Mucosa of descending colon (tissue), 3 donors: ENCODE results near the gene ARL15. TPM values are rescaled to one million over a fixed set of nuclear protein-coding genes. Genes with fewer than 3 reads are reported as not detected.

Experiments used
- ATAC-seq: fragments of 200-7000 bp; cut with Tn5 transposase; one replicate; pipeline ENCODE4 v1.9.1; 2020; ENCODE audit warnings: mild to moderate bottlenecking, moderate library complexity
- DNase-seq, 3 donors: peaks; one replicate each; pipeline ENCODE4 v3.0.0-alpha.2; 2020
- H3K36me3 ChIP-seq: fragments of 200-600 bp; one replicate; pipeline ENCODE4 v1.8.0; 2021; ENCODE audit warnings: low read depth, mild to moderate bottlenecking
- H3K4me1 ChIP-seq: fragments of 200-600 bp; one replicate; pipeline ENCODE4 v1.8.0; 2021; ENCODE audit warnings: low read depth, mild to moderate bottlenecking
- H3K4me3 ChIP-seq: fragments of 200-600 bp; one replicate; pipeline ENCODE4 v1.8.0; 2021; ENCODE audit warnings: mild to moderate bottlenecking
- H3K9me3 ChIP-seq: fragments of 200-600 bp; one replicate; pipeline ENCODE4 v1.8.0; 2021; ENCODE audit warnings: mild to moderate bottlenecking
- CTCF ChIP-seq: fragments of 200-600 bp; IDR thresholded peaks from one replicate; pipeline ENCODE4 v1.8.0; 2022; ENCODE audit warnings: antibody characterized with exemption, mild to moderate bottlenecking
- intact Hi-C, 2 donors: fragments of 100-400 bp; cut with DNase I in 1 of 2; cut with micrococcal nuclease in 1 of 2; formaldehyde crosslinking; loops; one replicate each; pipeline versions ENCODE4 v1.11.0 to v1.11.1; 2022; cut with DNase I, micrococcal nuclease
- total RNA-seq, 3 donors: library from RNA; stranded (reverse); fragmentation: NEBNext Ultra II Directional in 2 of 3; extraction: Animal tissue kit (Norgen Biotek cat#: 25700) in 2 of 3; gene quantifications; one replicate each; pipeline versions ENCODE4 v1.2.1 to v1.2.4, GENCODE V29; 2021 to 2023
- donor health status: DM: no; HTN: no; CAD: no; lungs with moderate emphysema.
- donor health status: DM: no; HTN: no; CAD: no.
- donor health status: DM: no; HTN: yes; CAD: no.

The ARL15 gene
- total RNA-seq, 3 donors from 2014 or later, result 21.2 to 34.8 (median 30.1) TPM

GRCh38 chr5:54135042-54135441, 175.3 kb downstream of the ARL15 start:
- intact Hi-C loops, result no loop called here
- ATAC-seq, result no peak
- H3K4me1 ChIP-seq, result no peaks in the 10 kb centered on the region
- no peak overlapping the region for H3K4me3 ChIP-seq
- TF ChIP-seq CTCF, result no peak
- H3K36me3 ChIP-seq, result no peaks in the 10 kb centered on the region
- no peak for DNase-seq
- no peaks in the 10 kb centered on the region for H3K9me3 ChIP-seq

GRCh38 chr5:54133917-54134316, 176.5 kb downstream of the ARL15 start:
- no peaks in the 10 kb centered on the region for H3K4me1 ChIP-seq
- H3K36me3 ChIP-seq, result no peaks in the 10 kb centered on the region
- no peak for ATAC-seq
- H3K9me3 ChIP-seq, result no peaks in the 10 kb centered on the region
- no peak overlapping the region for H3K4me3 ChIP-seq
- TF ChIP-seq CTCF, result no peak
- intact Hi-C loops, result no loop called here
- no peak for DNase-seq

- TF ChIP-seq CTCF, result no peak
- intact Hi-C loops, result no loop called here
- H3K36me3 ChIP-seq, result no peaks in the 10 kb centered on the region
- no peaks in the 10 kb centered on the region for H3K9me3 ChIP-seq
- DNase-seq, result no peak
- no peaks in the 10 kb centered on the region for H3K4me1 ChIP-seq
- ATAC-seq, result no peak
- H3K4me3 ChIP-seq, result no peak overlapping the region
Observed at GRCh38 chr5:54120473-54120872, 189.9 kb downstream of the ARL15 start.

GRCh38 chr5:54117957-54118356, 192.4 kb downstream of the ARL15 start:
- Histone ChIP-seq H3K4me1 (no peaks in the 10 kb centered on the region), H3K36me3 (no peaks in the 10 kb centered on the region), H3K4me3 (no peak overlapping the region), H3K9me3 (no peaks in the 10 kb centered on the region)
- intact Hi-C loops, result no loop called here
- DNase-seq (no peak), ATAC-seq (no peak)
- no peak for TF ChIP-seq CTCF

DNA sequence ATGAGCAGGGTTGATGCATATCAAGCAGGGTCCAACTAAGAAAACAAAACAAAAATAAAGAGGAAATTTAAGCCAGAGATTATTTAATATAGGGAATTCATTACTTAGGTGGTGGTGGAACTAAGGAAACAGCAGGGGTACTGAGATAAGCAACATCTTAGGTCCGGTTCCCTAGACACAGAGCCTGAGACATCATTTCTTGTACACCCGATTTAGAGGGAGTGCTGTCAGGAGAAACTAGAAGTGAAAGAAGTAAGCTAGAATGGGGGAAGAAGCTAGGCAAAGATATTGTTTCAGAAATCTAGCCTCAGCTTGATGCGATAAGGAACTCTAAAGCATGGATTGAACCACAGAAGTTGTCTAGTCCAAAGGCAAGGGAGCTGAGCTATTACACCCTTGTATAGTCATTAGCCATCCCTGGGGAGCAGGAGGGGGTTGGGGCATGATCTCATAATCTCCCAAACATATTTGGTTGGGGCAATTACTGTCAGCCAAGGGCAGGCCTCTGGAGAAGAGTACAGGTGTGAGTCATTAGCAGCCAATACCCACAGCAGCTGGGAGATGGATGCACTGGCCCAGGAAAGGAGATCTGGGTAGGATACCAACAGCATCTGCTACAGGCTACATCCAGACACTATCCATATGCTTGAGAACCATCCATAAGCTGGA, 194.5 kb downstream of the ARL15 start:
- H3K4me1 ChIP-seq, result no peaks in the 10 kb centered on the region
- H3K4me3 ChIP-seq, result no peak overlapping the region
- intact Hi-C loops, result no loop called here
- DNase-seq (no peak), ATAC-seq (no peak)
- H3K36me3 ChIP-seq, result no peaks in the 10 kb centered on the region
- no peaks in the 10 kb centered on the region for H3K9me3 ChIP-seq
- TF ChIP-seq CTCF, result no peak

GRCh38 chr5:54113060-54113459, 197.3 kb downstream of the ARL15 start:
- no peaks in the 10 kb centered on the region for H3K4me1 ChIP-seq
- ATAC-seq (no peak), DNase-seq (no peak)
- H3K9me3 ChIP-seq, result no peaks in the 10 kb centered on the region
- no peak overlapping the region for H3K4me3 ChIP-seq
- intact Hi-C loops, result no loop called here
- no peaks in the 10 kb centered on the region for H3K36me3 ChIP-seq
- TF ChIP-seq CTCF, result no peak
